Colonic mucosa (tissue), 4 donors: ENCODE data around the gene TENM4. TPM values are rescaled to one million over a fixed set of nuclear protein-coding genes. Genes with fewer than 3 reads are reported as not detected.

ENCODE experiments used
- DNase-seq: peaks from one replicate; pipeline ENCODE4 v3.0.0-alpha.2; 2020
- H3K27ac ChIP-seq: fragments of 200-600 bp; one replicate; pipeline ENCODE4 v1.8.0; 2021
- H3K27me3 ChIP-seq: fragments of 200-600 bp; one replicate; pipeline ENCODE4 v1.8.0; 2021
- H3K36me3 ChIP-seq: fragments of 200-600 bp; one replicate; pipeline ENCODE4 v1.8.0; 2021
- H3K4me1 ChIP-seq: fragments of 200-600 bp; one replicate; pipeline ENCODE4 v1.8.0; 2021; ENCODE audit warnings: mild to moderate bottlenecking
- H3K4me3 ChIP-seq: fragments of 200-600 bp; one replicate; pipeline ENCODE4 v1.8.0; 2021
- H3K9ac ChIP-seq, 2 donors: one replicate each; pipeline ENCODE4 v1.7.0; 2013; ENCODE audit warnings: control low read depth in 2 of 2, low read depth in 2 of 2, low read length in 2 of 2
- H3K9me3 ChIP-seq: fragments of 200-600 bp; one replicate; pipeline ENCODE4 v1.8.0; 2021
- CTCF ChIP-seq: fragments of 200-600 bp; IDR thresholded peaks from one replicate; pipeline ENCODE4 v1.8.0; 2022; ENCODE audit warnings: antibody characterized with exemption, mild to moderate bottlenecking
- intact Hi-C: fragments of 100-400 bp; cut with DNase I; formaldehyde crosslinking; loops from one replicate; pipeline ENCODE4 v1.14.1; 2022
- total RNA-seq, 2 donors: library from RNA; stranded (reverse); fragmentation: NEBNext Ultra II Directional in 1 of 2; extraction: Animal tissue kit (Norgen Biotek cat#: 25700) in 1 of 2; gene quantifications; one replicate each; pipeline ENCODE4 v1.2.1, GENCODE V29; 2021
- donor health status: healthy.
- donor health status: DM: no; HTN: no; CAD: no.
- donor health status: DM: no; HTN: no; CAD: no.

TENM4 gene
- total RNA-seq, 2 donors from 2014 or later: 0.48 to 1.2 TPM

- intact Hi-C loops: no loop called here
- Histone ChIP-seq H3K9ac (no peak overlapping the region), H3K4me1 (no peaks in the 10 kb centered on the region), H3K9me3 (no peaks in the 10 kb centered on the region), H3K27ac (no peak overlapping the region), H3K27me3 (no peaks in the 10 kb centered on the region), H3K36me3 (no peaks in the 10 kb centered on the region), H3K4me3 (no peak overlapping the region)
- no peak for TF ChIP-seq CTCF
- no peak for DNase-seq
Observed at GRCh38 chr11:79039122-79039521, 401.7 kb downstream of the TENM4 start.

GRCh38 chr11:79035881-79036280 lies 404.9 kb downstream of the TENM4 start:
- Histone ChIP-seq H3K27ac (no peak overlapping the region), H3K9ac (no peak overlapping the region), H3K4me1 (no peaks in the 10 kb centered on the region), H3K36me3 (no peaks in the 10 kb centered on the region), H3K4me3 (no peak overlapping the region), H3K27me3 (no peaks in the 10 kb centered on the region), H3K9me3 (no peaks in the 10 kb centered on the region)
- no peak for TF ChIP-seq CTCF
- no peak for DNase-seq
- intact Hi-C loops: no loop called here

GRCh38 chr11:79033833-79034232 lies 407.0 kb downstream of the TENM4 start:
- H3K36me3 ChIP-seq: no peaks in the 10 kb centered on the region
- H3K27ac ChIP-seq: no peak overlapping the region
- intact Hi-C loops: no loop called here
- TF ChIP-seq CTCF: no peak
- H3K4me3 ChIP-seq: no peak overlapping the region
- H3K9ac ChIP-seq: no peak overlapping the region
- DNase-seq: no peak
- no peaks in the 10 kb centered on the region for H3K4me1 ChIP-seq
- no peaks in the 10 kb centered on the region for H3K27me3 ChIP-seq
- H3K9me3 ChIP-seq: no peaks in the 10 kb centered on the region

- H3K4me1 ChIP-seq: no peaks in the 10 kb centered on the region
- H3K36me3 ChIP-seq: no peaks in the 10 kb centered on the region
- no peak overlapping the region for H3K4me3 ChIP-seq
- no peaks in the 10 kb centered on the region for H3K27me3 ChIP-seq
- H3K9ac ChIP-seq: no peak overlapping the region
- intact Hi-C loops: no loop called here
- DNase-seq: no peak
- H3K9me3 ChIP-seq: no peaks in the 10 kb centered on the region
- H3K27ac ChIP-seq: no peak overlapping the region
- no peak for TF ChIP-seq CTCF
Observed at GRCh38 chr11:79030448-79030847, 410.4 kb downstream of the TENM4 start.

- intact Hi-C loops: no loop called here
- no peaks in the 10 kb centered on the region for H3K27me3 ChIP-seq
- no peaks in the 10 kb centered on the region for H3K4me1 ChIP-seq
- no peaks in the 10 kb centered on the region for H3K36me3 ChIP-seq
- TF ChIP-seq CTCF: no peak
- no peaks in the 10 kb centered on the region for H3K9me3 ChIP-seq
- no peak overlapping the region for H3K4me3 ChIP-seq
- no peak overlapping the region for H3K27ac ChIP-seq
- H3K9ac ChIP-seq: no peak overlapping the region
- no peak for DNase-seq
Observed at GRCh38 chr11:79028225-79028624, 412.6 kb downstream of the TENM4 start.
